ENCODE data around the gene ANAPC16.
"Not testable (repeated sequence)": the region's sequence is repeated elsewhere in the genome, so short reads cannot be mapped to it uniquely, and the experiment has no call there.

The ANAPC16 gene

GRCh38 chr10:72220637-72221036, 4.8 kb downstream of the ANAPC16 start:
- Histone ChIP-seq H3K9ac (ENCODE audit: low read depth, low read length) (no peak overlapping the region), H3K27ac (ENCODE audit: low read length) (no peak overlapping the region), H4K20me1 (ENCODE audit: insufficient read depth, low read length) (peaks cover 8% of the 10 kb centered on the region), H3K79me2 (ENCODE audit: insufficient read depth, low read length) (peaks cover 84% of the 10 kb centered on the region), H3K27me3 (ENCODE audit: insufficient read depth, low read length, poor library complexity) (no peaks in the 10 kb centered on the region), H3K4me1 (ENCODE audit: insufficient read depth, low read length) (peaks cover 28% of the 10 kb centered on the region), H3K4me3 (ENCODE audit: low read depth in 1 of 2, low read length in 2 of 2) (no peak overlapping the region), H3K4me2 (ENCODE audit: insufficient read depth, low read length) (no peak overlapping the region), H2AFZ (ENCODE audit: low read depth, low read length) (no peak overlapping the region), H3K36me3 (ENCODE audit: insufficient read depth, low read length) (peaks cover 43% of the 10 kb centered on the region), H3K9me3 (ENCODE audit: insufficient read depth, low read length, severe bottlenecking) (no peaks in the 10 kb centered on the region)
- DNase-seq (no peak), ATAC-seq (ENCODE audit: insufficient read depth, low read depth) (no peak)
- TF ChIP-seq CTCF (IDR thresholded peaks at IDR 0.05; ENCODE audit: borderline replicate concordance, extremely low read depth, low read length, poor library complexity, severe bottlenecking) (no peak), EZH2 (IDR thresholded peaks at IDR 0.05; ENCODE audit: borderline replicate concordance, low read depth, low read length, severe bottlenecking) (no peak)

GRCh38 chr10:72221278-72221677, 5.5 kb downstream of the ANAPC16 start:
- DNase-seq (no peak), ATAC-seq (ENCODE audit: insufficient read depth, low read depth) (no peak)
- no peak for TF ChIP-seq CTCF (IDR thresholded peaks at IDR 0.05; ENCODE audit: borderline replicate concordance, extremely low read depth, low read length, poor library complexity, severe bottlenecking)
- no peak for TF ChIP-seq EZH2 (IDR thresholded peaks at IDR 0.05; ENCODE audit: borderline replicate concordance, low read depth, low read length, severe bottlenecking)
- peaks cover 82% of the 10 kb centered on the region for H3K79me2 ChIP-seq (ENCODE audit: insufficient read depth, low read length)
- peaks cover 8% of the 10 kb centered on the region for H4K20me1 ChIP-seq (ENCODE audit: insufficient read depth, low read length)
- no peak overlapping the region for H3K4me2 ChIP-seq (ENCODE audit: insufficient read depth, low read length)
- H3K4me3 ChIP-seq (ENCODE audit: low read depth in 1 of 2, low read length in 2 of 2), result no peak overlapping the region
- peaks cover 28% of the 10 kb centered on the region for H3K4me1 ChIP-seq (ENCODE audit: insufficient read depth, low read length)
- no peaks in the 10 kb centered on the region for H3K27me3 ChIP-seq (ENCODE audit: insufficient read depth, low read length, poor library complexity)
- H3K9ac ChIP-seq (ENCODE audit: low read depth, low read length), result no peak overlapping the region
- no peak overlapping the region for H3K27ac ChIP-seq (ENCODE audit: low read length)
- no peak overlapping the region for H2AFZ ChIP-seq (ENCODE audit: low read depth, low read length)
- no peaks in the 10 kb centered on the region for H3K9me3 ChIP-seq (ENCODE audit: insufficient read depth, low read length, severe bottlenecking)
- H3K36me3 ChIP-seq (ENCODE audit: insufficient read depth, low read length), result peaks cover 44% of the 10 kb centered on the region

GRCh38 chr10:72223743-72224101, 7.9 kb downstream of the ANAPC16 start:
- H3K4me2 ChIP-seq (ENCODE audit: insufficient read depth, low read length), result no peak overlapping the region
- H3K27me3 ChIP-seq (ENCODE audit: insufficient read depth, low read length, poor library complexity), result no peaks in the 10 kb centered on the region
- no peak overlapping the region for H2AFZ ChIP-seq (ENCODE audit: low read depth, low read length)
- H3K27ac ChIP-seq (ENCODE audit: low read length), result peak overlapping the region; percentile 51
- peaks cover 82% of the 10 kb centered on the region for H3K79me2 ChIP-seq (ENCODE audit: insufficient read depth, low read length)
- H4K20me1 ChIP-seq (ENCODE audit: insufficient read depth, low read length), result no peaks in the 10 kb centered on the region
- no peak overlapping the region for H3K4me3 ChIP-seq (ENCODE audit: low read depth in 1 of 2, low read length in 2 of 2)
- H3K36me3 ChIP-seq (ENCODE audit: insufficient read depth, low read length), result peaks cover 58% of the 10 kb centered on the region
- TF ChIP-seq CTCF (IDR thresholded peaks at IDR 0.05; ENCODE audit: borderline replicate concordance, extremely low read depth, low read length, poor library complexity, severe bottlenecking) (no peak), EZH2 (IDR thresholded peaks at IDR 0.05; ENCODE audit: borderline replicate concordance, low read depth, low read length, severe bottlenecking) (no peak)
- no peak for DNase-seq
- ATAC-seq (ENCODE audit: insufficient read depth, low read depth), result no peak
- no peak overlapping the region for H3K9ac ChIP-seq (ENCODE audit: low read depth, low read length)
- H3K9me3 ChIP-seq (ENCODE audit: insufficient read depth, low read length, severe bottlenecking), result no peaks in the 10 kb centered on the region
- peaks cover 6% of the 10 kb centered on the region for H3K4me1 ChIP-seq (ENCODE audit: insufficient read depth, low read length)

- not testable (repeated sequence) for H4K20me1 ChIP-seq (ENCODE audit: insufficient read depth, low read length); H3K9ac ChIP-seq (ENCODE audit: low read depth, low read length); H3K4me1 ChIP-seq (ENCODE audit: insufficient read depth, low read length); DNase-seq; H3K9me3 ChIP-seq (ENCODE audit: insufficient read depth, low read length, severe bottlenecking); H2AFZ ChIP-seq (ENCODE audit: low read depth, low read length); H3K27me3 ChIP-seq (ENCODE audit: insufficient read depth, low read length, poor library complexity); ATAC-seq (ENCODE audit: insufficient read depth, low read depth); H3K4me3 ChIP-seq (ENCODE audit: low read depth in 1 of 2, low read length in 2 of 2); H3K4me2 ChIP-seq (ENCODE audit: insufficient read depth, low read length)
- H3K79me2 ChIP-seq (ENCODE audit: insufficient read depth, low read length), result peaks cover 81% of the 10 kb centered on the region
- H3K36me3 ChIP-seq (ENCODE audit: insufficient read depth, low read length), result peaks cover 57% of the 10 kb centered on the region
- peak overlapping the region; percentile 51; the same call in 1 of the 2 replicates for H3K27ac ChIP-seq (ENCODE audit: low read length)
Observed at GRCh38 chr10:72224191-72224590, 8.4 kb downstream of the ANAPC16 start.

All from DND-41 (cell line).